ENCODE results near the gene ANXA4. TPM values are rescaled to one million over a fixed set of nuclear protein-coding genes. Genes with fewer than 3 reads are reported as not detected.

The ANXA4 gene
- total and polyA plus RNA-seq, 4 donors, result 75.0 to 170 (median 93.6) TPM

DNA sequence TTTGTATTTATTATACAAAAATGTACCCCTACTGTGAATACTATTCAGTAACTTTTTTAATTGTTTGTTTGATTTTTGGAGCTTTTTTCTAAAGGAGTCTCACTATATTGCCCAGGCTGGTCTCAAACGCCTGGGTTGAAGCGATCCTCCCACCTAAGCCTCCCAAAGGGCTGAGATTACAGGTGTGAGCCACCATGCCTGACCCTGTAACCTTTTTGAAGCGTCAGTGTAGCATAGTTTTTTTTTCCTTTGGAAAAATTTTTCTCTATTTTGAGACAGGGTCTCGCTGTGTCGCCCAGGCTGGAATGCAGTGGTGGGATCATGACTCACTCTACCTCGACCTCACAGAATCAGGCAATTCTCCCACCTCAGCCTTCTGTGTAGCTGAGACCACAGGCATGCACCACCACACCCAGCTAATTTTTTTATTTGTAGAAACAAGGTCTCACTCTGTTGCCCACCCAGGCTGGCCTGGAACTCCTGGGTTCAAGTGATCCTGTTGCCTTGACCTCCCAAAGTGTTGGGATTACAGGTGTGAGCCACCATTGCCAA, 89.5 kb downstream of the ANXA4 start:
- Histone ChIP-seq H3K9ac (ENCODE audit: insufficient read depth in 1 of 2, low read length in 2 of 2) (no peak overlapping the region), H3K27me3 (ENCODE audit: control insufficient read depth in 3 of 3, insufficient read depth in 3 of 3, low read length in 2 of 3) (no peaks in the 10 kb centered on the region), H3K36me3 (ENCODE audit: control insufficient read depth in 4 of 4, insufficient read depth in 4 of 4, low read length in 4 of 4) (no peaks in the 10 kb centered on the region), H3K9me3 (ENCODE audit: control insufficient read depth in 4 of 4, insufficient read depth in 3 of 4, low read length in 3 of 4) (no peaks in the 10 kb centered on the region), H3K4me1 (ENCODE audit: control insufficient read depth in 5 of 5, insufficient read depth in 5 of 5, low read length in 5 of 5) (peaks cover 2 to 12% (median 8%) of the 10 kb centered on the region in 5 donors), H3K27ac (ENCODE audit: low read depth in 1 of 2, low read length in 1 of 2) (no peak overlapping the region), H3K4me3 (no peak overlapping the region)
- 94 to 96% methylated on average over 6 of the region's 6 CpGs for WGBS, 2 donors
- TF ChIP-seq, protein P1, sequence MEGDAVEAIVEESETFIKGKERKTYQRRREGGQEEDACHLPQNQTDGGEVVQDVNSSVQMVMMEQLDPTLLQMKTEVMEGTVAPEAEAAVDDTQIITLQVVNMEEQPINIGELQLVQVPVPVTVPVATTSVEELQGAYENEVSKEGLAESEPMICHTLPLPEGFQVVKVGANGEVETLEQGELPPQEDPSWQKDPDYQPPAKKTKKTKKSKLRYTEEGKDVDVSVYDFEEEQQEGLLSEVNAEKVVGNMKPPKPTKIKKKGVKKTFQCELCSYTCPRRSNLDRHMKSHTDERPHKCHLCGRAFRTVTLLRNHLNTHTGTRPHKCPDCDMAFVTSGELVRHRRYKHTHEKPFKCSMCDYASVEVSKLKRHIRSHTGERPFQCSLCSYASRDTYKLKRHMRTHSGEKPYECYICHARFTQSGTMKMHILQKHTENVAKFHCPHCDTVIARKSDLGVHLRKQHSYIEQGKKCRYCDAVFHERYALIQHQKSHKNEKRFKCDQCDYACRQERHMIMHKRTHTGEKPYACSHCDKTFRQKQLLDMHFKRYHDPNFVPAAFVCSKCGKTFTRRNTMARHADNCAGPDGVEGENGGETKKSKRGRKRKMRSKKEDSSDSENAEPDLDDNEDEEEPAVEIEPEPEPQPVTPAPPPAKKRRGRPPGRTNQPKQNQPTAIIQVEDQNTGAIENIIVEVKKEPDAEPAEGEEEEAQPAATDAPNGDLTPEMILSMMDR (IDR thresholded peaks at IDR 0.05; ENCODE audit: control extremely low read depth, extremely low read depth), result no peak
- no peak for ATAC-seq (ENCODE audit: insufficient read depth, low FRiP score)
- DNase-seq, result no peak

DNA sequence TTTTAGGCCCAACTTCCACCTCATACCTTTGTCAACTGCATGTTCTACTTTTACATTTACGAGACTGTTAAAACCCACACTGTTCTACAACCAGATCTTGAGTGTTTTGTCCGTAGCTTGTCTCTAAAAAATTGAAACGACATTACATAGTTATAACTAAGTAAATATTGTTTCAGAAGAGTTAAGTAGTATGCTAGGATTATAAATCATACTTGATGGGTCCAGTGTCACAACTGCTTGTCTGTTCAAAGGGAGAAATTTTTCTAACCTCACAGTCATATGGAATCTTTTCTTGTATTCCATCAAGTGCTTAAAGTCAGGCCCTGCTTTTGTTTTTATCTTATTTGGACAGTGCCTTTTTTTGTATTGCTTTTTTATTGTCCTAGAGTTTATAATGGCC, 91.8 kb downstream of the ANXA4 start:
- Histone ChIP-seq H3K27ac (ENCODE audit: low read depth in 1 of 2, low read length in 1 of 2) (no peak overlapping the region), H3K4me1 (ENCODE audit: control insufficient read depth in 5 of 5, insufficient read depth in 5 of 5, low read length in 5 of 5) (peaks cover 2 to 12% (median 8%) of the 10 kb centered on the region in 5 donors), H3K9ac (ENCODE audit: insufficient read depth in 1 of 2, low read length in 2 of 2) (no peak overlapping the region), H3K27me3 (ENCODE audit: control insufficient read depth in 3 of 3, insufficient read depth in 3 of 3, low read length in 2 of 3) (no peaks in the 10 kb centered on the region), H3K9me3 (ENCODE audit: control insufficient read depth in 4 of 4, insufficient read depth in 3 of 4, low read length in 3 of 4) (no peaks in the 10 kb centered on the region), H3K36me3 (ENCODE audit: control insufficient read depth in 4 of 4, insufficient read depth in 4 of 4, low read length in 4 of 4) (no peaks in the 10 kb centered on the region), H3K4me3 (no peak overlapping the region)
- WGBS, 2 donors, result 78 to 87% methylated on average over 3 of the region's 3 CpGs
- TF ChIP-seq, protein P1 (IDR thresholded peaks at IDR 0.05; ENCODE audit: control extremely low read depth, extremely low read depth), result no peak
- ATAC-seq (ENCODE audit: insufficient read depth, low FRiP score) (no peak), DNase-seq (no peak)

DNA sequence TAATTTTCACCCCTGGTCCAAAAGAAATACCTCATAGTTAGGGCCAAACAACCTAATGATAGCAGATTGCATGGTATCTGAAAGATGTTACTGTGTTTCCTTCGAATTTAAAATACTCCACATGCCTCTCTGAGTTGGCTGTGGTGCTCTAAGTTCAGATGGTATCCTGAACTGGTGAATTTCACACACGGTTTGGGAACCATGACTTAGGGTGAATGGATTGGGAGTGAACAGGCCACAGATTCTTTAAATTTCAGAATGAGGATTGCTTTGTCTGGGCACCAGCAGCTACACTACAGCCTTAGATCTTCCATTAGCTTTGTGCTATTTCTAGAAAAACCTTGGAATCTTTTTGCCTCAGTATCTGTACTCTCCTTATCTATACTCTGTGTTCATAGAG, 93.7 kb downstream of the ANXA4 start:
- TF ChIP-seq, protein P1 (IDR thresholded peaks at IDR 0.05; ENCODE audit: control extremely low read depth, extremely low read depth), result no peak
- 88 to 91% methylated on average over 2 of the region's 2 CpGs for whole genome bisulfite sequencing, 2 donors
- ATAC-seq (ENCODE audit: insufficient read depth, low FRiP score), result no peak

DNA sequence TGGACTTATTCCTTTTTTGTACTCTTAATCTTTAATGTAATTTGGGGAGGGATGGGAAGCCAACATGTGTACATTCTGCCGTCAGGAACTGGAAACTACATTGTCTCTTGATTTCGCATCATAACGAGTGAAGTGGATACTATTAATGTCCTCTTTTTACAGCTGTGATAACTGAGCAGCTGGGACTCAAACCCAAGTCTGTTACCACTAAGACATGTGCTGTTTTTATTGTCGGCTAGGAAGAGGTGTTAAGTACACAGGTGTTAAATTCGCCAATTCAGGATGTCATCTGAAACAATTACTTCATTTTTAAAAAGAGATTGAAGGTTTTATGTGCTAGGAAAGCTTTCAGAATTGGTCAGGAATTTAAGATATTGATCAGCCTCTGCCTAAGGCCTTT, 94.4 kb downstream of the ANXA4 start:
- peaks cover 0 to 2% (median 0%) of the 10 kb centered on the region in 4 donors for H3K36me3 ChIP-seq (ENCODE audit: control insufficient read depth in 4 of 4, insufficient read depth in 4 of 4, low read length in 4 of 4)
- H3K4me1 ChIP-seq (ENCODE audit: control insufficient read depth in 5 of 5, insufficient read depth in 5 of 5, low read length in 5 of 5), result peaks cover 2 to 8% (median 5%) of the 10 kb centered on the region in 5 donors
- no peak for DNase-seq
- WGBS, 2 donors, result 73 to 81% methylated on average over 5 of the region's 5 CpGs
- no peak overlapping the region for H3K9ac ChIP-seq (ENCODE audit: insufficient read depth in 1 of 2, low read length in 2 of 2)
- H3K9me3 ChIP-seq (ENCODE audit: control insufficient read depth in 4 of 4, insufficient read depth in 3 of 4, low read length in 3 of 4), result no peaks in the 10 kb centered on the region
- H3K27me3 ChIP-seq (ENCODE audit: control insufficient read depth in 3 of 3, insufficient read depth in 3 of 3, low read length in 2 of 3), result no peaks in the 10 kb centered on the region
- ATAC-seq (ENCODE audit: insufficient read depth, low FRiP score), result no peak
- no peak overlapping the region for H3K4me3 ChIP-seq
- H3K27ac ChIP-seq (ENCODE audit: low read depth in 1 of 2, low read length in 1 of 2), result no peak overlapping the region
- TF ChIP-seq, protein P1 (IDR thresholded peaks at IDR 0.05; ENCODE audit: control extremely low read depth, extremely low read depth), result no peak

More for the DNA sequence above, 93.7 kb downstream of the ANXA4 start:
- no peaks in the 10 kb centered on the region for H3K27me3 ChIP-seq (ENCODE audit: control insufficient read depth in 3 of 3, insufficient read depth in 3 of 3, low read length in 2 of 3)
- no peak for DNase-seq
- peaks cover 0 to 2% (median 0%) of the 10 kb centered on the region in 4 donors for H3K36me3 ChIP-seq (ENCODE audit: control insufficient read depth in 4 of 4, insufficient read depth in 4 of 4, low read length in 4 of 4)
- H3K9ac ChIP-seq (ENCODE audit: insufficient read depth in 1 of 2, low read length in 2 of 2), result no peak overlapping the region
- peaks cover 2 to 10% (median 8%) of the 10 kb centered on the region in 5 donors for H3K4me1 ChIP-seq (ENCODE audit: control insufficient read depth in 5 of 5, insufficient read depth in 5 of 5, low read length in 5 of 5)
- no peak overlapping the region for H3K27ac ChIP-seq (ENCODE audit: low read depth in 1 of 2, low read length in 1 of 2)
- no peak overlapping the region for H3K4me3 ChIP-seq
- H3K9me3 ChIP-seq (ENCODE audit: control insufficient read depth in 4 of 4, insufficient read depth in 3 of 4, low read length in 3 of 4), result no peaks in the 10 kb centered on the region
